HG03196 (cell line): ENCODE results near the gene ZC3H12A.

Experiments used
- ATAC-seq: cut with Tn5 transposase; IDR thresholded peaks from one replicate; pipeline ENCODE4 v1.9.1; 2021; ENCODE audit not compliant: unreplicated experiment

ZC3H12A gene

GRCh38 chr1:37477946-37478345 lies 3.6 kb downstream of the ZC3H12A start:
- no peak for ATAC-seq

GRCh38 chr1:37478451-37478881 lies 4.1 kb downstream of the ZC3H12A start:
- no peak for ATAC-seq

GRCh38 chr1:37478890-37479254 lies 4.5 kb downstream of the ZC3H12A start:
- ATAC-seq: no peak

DNA sequence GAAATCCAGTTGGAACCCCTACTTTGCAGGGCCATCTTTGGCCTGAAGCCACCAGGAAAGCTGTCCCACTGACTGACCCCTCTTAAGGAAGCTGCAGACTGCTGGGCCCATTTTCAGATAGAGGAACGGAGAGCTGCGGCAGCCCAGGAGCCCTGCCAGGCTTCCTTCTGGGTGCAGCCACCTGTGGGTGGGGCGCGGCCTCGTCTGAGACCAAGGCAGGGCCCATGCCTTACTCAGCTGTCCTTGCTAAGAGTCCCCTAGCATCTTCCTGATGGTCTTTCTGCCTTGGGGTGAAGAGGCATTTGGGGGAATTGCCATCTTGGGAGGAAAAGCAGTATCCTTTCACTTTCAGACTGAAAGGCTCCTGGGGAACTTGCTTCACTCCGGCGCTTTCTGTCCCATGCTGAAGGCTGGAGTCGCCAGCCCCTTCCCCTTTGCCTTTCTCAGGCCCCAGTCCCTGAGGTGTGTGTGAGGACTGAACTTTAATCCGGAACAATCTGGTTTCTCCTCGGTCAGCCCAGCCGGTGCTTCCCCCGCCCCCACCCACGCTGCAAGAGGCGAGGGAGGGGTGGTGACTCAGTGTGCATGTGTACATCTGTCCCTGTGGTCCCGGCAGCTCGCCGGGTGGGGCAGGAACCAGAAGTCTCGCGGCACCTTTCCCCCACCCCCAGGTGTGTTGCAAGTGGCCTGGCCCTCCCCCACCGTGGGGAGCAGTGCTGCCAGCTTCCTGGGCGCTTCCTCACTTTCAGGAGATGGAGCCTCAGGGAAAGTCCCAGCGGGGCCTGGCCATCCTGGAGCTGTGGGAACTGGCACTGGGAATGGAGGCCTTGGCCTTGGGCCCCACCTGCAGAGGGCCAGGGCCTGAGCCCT lies 5.1 kb downstream of the ZC3H12A start:
- ATAC-seq: no peak

DNA sequence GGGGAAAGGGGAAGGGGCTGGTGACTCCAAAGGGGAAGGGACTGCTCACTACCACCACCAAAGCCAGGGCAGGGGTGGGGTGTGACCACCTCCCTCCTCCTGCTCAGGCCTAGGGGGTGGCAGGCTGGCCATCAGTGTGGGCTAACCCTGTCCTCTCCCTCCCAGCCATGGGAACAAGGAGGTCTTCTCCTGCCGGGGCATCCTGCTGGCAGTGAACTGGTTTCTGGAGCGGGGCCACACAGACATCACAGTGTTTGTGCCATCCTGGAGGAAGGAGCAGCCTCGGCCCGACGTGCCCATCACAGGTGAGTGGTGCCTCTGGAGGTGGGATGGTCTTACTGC lies 5.7 kb downstream of the ZC3H12A start:
- ATAC-seq: no peak

DNA sequence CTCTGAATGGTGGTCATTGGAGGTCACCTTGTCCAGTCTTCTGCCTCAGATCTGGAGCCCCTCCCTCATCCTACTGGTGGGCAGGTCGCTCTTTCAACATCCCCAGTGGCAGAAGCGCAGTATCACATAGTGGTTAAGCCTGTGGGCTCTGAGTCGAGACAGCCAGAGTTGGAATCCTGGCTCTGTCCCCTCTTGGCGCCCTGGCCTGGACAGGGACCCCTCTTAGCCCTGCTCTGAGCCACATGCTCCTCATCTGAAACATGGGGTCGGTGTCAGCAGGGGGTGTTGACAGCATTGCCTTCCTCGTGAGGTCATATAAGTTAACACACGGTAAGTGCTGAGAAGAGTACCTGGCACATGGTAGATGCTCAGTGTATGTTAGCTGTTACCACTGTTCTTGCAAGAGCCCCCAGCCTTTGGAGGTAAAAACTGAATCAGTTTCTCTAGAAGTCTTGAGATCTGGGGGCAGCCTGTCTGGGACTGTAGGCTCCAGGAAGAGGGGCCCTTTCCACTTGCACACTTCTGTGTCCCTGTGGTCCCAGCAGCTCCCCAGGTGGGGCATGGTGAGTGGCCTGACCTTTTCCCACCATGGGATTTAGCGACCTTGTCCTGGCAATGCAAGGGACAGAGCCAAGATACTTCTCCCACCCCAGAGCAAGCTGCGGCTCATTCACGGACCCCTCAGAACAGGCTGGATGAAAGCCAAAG lies 6.4 kb downstream of the ZC3H12A start:
- ATAC-seq: no peak

- ATAC-seq: no peak
These were observed 7.1 kb downstream of the ZC3H12A start for GRCh38 chr1:37481289-37482003.

DNA sequence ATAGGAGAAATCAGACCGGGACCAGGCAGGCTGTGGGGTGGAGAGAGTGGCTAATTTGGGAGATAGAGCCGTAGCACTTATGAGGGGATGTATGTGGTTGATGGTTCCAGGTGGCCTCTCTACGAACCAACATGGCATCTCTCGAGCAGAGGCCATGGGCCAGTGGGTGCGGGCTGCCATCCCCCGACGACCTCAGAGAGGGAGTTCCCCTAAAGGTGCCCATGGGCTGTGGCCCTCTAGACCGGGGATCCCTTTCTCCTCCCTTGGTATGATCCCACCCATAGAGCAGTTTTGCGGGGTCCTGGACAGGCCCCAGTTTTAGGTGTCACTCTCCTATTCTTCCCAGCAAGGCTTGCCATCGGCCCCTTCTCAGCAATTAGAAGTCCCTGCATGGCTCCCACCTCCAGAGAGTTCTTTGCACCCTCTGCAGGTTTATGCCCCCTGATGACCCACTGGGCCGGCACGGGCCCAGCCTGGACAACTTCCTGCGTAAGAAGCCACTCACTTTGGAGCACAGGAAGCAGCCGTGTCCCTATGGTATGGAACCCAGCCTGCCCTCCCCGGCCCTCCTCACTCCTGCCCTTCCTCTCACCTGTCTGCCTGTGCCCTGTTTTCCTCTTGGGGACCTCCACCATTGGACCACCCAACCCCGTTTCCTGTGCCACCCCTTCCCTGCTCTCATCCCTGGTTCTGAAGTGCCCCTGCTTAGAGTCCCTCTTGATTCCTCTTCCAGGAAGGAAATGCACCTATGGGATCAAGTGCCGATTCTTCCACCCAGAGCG lies 7.8 kb downstream of the ZC3H12A start:
- ATAC-seq: no peak

- no peak for ATAC-seq
These were observed 8.7 kb downstream of the ZC3H12A start for GRCh38 chr1:37482796-37483744.

DNA sequence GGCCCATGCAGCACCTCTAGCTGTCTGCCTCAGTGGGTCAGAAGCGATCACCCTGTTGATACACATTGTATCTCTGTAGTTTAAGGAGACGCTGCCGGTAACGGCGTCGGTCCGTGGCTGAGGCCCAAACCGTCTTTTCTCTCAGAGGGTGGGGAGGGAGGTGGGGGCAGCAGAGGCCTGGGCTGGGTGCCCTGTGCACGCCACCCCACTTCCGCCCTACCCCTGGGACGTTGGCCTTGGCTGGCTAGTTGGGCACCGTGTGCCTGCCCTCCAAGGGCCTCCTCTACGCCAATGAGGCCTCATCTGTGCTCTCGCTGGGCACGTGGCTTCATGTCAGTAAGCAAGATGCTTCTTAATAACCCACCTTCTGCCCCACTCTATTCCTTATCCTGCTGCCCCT lies 9.4 kb downstream of the ZC3H12A start:
- no peak for ATAC-seq

GRCh38 chr1:37484325-37485051 lies 10.1 kb downstream of the ZC3H12A start:
- no peak for ATAC-seq

GRCh38 chr1:37485902-37486679 lies 11.7 kb downstream of the ZC3H12A start:
- no peak for ATAC-seq

GRCh38 chr1:37486680-37487618 lies 12.6 kb downstream of the ZC3H12A start:
- ATAC-seq: no peak

DNA sequence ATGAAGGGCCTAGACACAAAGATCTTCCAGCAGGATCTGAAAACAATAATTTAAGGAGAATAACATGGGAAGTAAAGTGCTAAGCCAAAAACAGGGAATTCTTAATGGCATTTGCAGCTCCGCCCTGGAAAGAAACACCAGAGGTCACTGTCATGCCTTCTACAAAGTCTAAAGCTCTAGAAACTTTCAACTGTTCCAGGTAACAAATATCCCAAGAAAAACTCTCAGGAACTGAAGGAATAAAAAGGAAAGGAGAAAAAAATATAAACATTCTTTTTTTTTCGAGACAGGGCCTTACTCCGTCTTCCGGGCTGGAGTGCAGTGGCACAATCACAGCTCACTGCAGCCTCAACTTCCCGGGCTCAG lies 13.2 kb downstream of the ZC3H12A start:
- ATAC-seq: no peak

- ATAC-seq: no peak
These were observed 19.1 kb downstream of the ZC3H12A start for GRCh38 chr1:37493336-37494098.

- ATAC-seq: no peak
These were observed 21.5 kb downstream of the ZC3H12A start for GRCh38 chr1:37495875-37496274.

DNA sequence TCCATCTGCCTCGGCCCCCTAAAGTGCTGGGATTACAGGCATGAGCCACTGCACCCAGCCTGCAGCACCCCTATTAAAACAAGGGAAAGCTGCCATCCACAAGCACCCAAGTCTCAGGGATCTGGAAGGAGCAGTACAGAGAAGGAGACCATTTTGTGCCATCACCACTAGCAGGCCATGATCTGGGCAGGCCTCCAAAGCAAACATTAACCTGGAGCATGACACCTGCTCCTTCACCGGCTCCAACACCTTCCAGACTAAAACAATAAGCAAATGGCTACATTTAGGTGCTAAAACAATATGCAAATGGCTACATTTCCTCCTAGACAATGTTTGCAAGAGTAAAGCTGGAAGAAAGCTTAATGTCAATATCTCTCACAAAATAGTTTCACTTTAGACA lies 23.5 kb downstream of the ZC3H12A start:
- no peak for ATAC-seq
